Tibial artery (tissue), 4 donors: ENCODE data around the gene PRKCB.

Source experiments
- DNase-seq, 2 donors: peaks; one replicate each; pipeline ENCODE4 v3.0.0-alpha.2; 2019
- H3K27ac ChIP-seq, 2 donors: fragments of 200-600 bp; sonication (generic) in 1 of 2; 1 replicate in 1 of 2; 2 replicates in 1 of 2; pipeline ENCODE4 v1.5.1; 2018 to 2019; ENCODE audit warnings: mild to moderate bottlenecking in 1 of 2
- H3K27me3 ChIP-seq, 2 donors: fragments of 200-600 bp; sonication (generic) in 1 of 2; one replicate each; pipeline versions ENCODE4 v1.5.1 to v1.6.0; 2016 to 2019
- H3K36me3 ChIP-seq, 3 donors: fragments of 200-600 bp; sonication (generic) in 2 of 3; one replicate each; pipeline ENCODE4 v1.5.1; 2016 to 2019; ENCODE audit warnings: mild to moderate bottlenecking in 2 of 3
- H3K4me1 ChIP-seq, 4 donors: fragments of 200-600 bp; sonication (generic) in 2 of 4; 1 replicate in 3 of 4; 2 replicates in 1 of 4; pipeline ENCODE4 v1.5.1; 2016 to 2019
- H3K4me3 ChIP-seq, 2 donors: fragments of 200-600 bp; sonication (generic) in 1 of 2; 1 replicate in 1 of 2; 2 replicates in 1 of 2; pipeline ENCODE4 v1.5.1; 2018 to 2019; ENCODE audit warnings: mild to moderate bottlenecking in 2 of 2
- H3K9me3 ChIP-seq, 3 donors: fragments of 200-600 bp; sonication (generic) in 1 of 3; one replicate each; pipeline ENCODE4 v1.5.1; 2016 to 2019
- intact Hi-C: fragments of 100-400 bp; cut with DNase I; formaldehyde crosslinking; loops from one replicate; pipeline ENCODE4 v1.15.0; 2023; ENCODE audit warnings: low total_unique reads
- TF ChIP-seq, protein P1 (sequence below), 2 experiments: fragments of 200-600 bp in 1 of 2; fragments of 450-650 bp in 1 of 2; IDR thresholded peaks; one replicate each; pipeline ENCODE4 v1.5.1; 2017 to 2019; ENCODE audit warnings: antibody characterized with exemption in 2 of 2, mild to moderate bottlenecking in 1 of 2, moderate library complexity in 1 of 2

The PRKCB gene

DNA sequence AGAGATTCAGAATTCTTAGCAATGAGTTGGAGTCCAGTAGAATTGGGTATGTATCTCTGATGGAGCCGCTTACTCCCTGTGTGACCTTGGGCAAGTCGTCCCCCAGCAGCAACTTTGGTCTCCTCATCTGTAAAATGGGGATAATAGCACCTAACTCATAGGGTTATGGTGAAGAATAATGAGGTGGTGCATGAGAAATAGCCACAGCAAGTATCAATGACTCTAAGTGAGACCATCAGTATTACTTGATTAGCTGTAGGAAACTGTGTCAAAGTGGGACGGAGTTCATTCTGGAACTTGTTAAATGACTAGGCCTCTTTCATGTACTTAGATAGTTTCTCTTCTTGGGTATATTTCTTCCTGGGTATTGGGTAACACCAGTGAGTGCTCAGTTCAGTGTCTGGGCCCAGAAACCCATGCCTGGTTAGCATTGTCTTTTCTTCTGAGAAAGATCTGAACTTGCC, 6.4 kb downstream of the PRKCB start:
- Histone ChIP-seq H3K9me3 (no peaks in the 10 kb centered on the region), H3K27ac (no peak overlapping the region), H3K4me1 (peaks cover 0 to 6% (median 0%) of the 10 kb centered on the region in 4 donors), H3K36me3 (no peaks in the 10 kb centered on the region), H3K4me3 (no peak overlapping the region), H3K27me3 (peaks cover 0 to 6% of the 10 kb centered on the region in 2 donors)
- DNase-seq: no peak
- TF ChIP-seq, protein P1, sequence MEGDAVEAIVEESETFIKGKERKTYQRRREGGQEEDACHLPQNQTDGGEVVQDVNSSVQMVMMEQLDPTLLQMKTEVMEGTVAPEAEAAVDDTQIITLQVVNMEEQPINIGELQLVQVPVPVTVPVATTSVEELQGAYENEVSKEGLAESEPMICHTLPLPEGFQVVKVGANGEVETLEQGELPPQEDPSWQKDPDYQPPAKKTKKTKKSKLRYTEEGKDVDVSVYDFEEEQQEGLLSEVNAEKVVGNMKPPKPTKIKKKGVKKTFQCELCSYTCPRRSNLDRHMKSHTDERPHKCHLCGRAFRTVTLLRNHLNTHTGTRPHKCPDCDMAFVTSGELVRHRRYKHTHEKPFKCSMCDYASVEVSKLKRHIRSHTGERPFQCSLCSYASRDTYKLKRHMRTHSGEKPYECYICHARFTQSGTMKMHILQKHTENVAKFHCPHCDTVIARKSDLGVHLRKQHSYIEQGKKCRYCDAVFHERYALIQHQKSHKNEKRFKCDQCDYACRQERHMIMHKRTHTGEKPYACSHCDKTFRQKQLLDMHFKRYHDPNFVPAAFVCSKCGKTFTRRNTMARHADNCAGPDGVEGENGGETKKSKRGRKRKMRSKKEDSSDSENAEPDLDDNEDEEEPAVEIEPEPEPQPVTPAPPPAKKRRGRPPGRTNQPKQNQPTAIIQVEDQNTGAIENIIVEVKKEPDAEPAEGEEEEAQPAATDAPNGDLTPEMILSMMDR (IDR thresholded peaks at IDR 0.05): no peak
- intact Hi-C loops: no loop called here

GRCh38 chr16:23843143-23843542, 7.4 kb downstream of the PRKCB start:
- intact Hi-C loops: no loop called here
- H3K27ac ChIP-seq: no peak overlapping the region
- no peaks in the 10 kb centered on the region for H3K9me3 ChIP-seq
- H3K4me1 ChIP-seq: no peaks in the 10 kb centered on the region
- H3K27me3 ChIP-seq: no peaks in the 10 kb centered on the region
- no peak for DNase-seq
- no peak overlapping the region for H3K4me3 ChIP-seq
- TF ChIP-seq, protein P1 (IDR thresholded peaks at IDR 0.05): no peak
- no peaks in the 10 kb centered on the region for H3K36me3 ChIP-seq

- intact Hi-C loops: no loop called here
- H3K4me3 ChIP-seq: no peak overlapping the region
- no peaks in the 10 kb centered on the region for H3K4me1 ChIP-seq
- H3K9me3 ChIP-seq: peaks cover 0 to 3% (median 0%) of the 10 kb centered on the region in 3 donors
- DNase-seq: no peak
- no peaks in the 10 kb centered on the region for H3K36me3 ChIP-seq
- H3K27ac ChIP-seq: no peak overlapping the region
- H3K27me3 ChIP-seq: no peaks in the 10 kb centered on the region
- TF ChIP-seq, protein P1 (IDR thresholded peaks at IDR 0.05): no peak
Observed at GRCh38 chr16:23847251-23847650, 11.5 kb downstream of the PRKCB start.

DNA sequence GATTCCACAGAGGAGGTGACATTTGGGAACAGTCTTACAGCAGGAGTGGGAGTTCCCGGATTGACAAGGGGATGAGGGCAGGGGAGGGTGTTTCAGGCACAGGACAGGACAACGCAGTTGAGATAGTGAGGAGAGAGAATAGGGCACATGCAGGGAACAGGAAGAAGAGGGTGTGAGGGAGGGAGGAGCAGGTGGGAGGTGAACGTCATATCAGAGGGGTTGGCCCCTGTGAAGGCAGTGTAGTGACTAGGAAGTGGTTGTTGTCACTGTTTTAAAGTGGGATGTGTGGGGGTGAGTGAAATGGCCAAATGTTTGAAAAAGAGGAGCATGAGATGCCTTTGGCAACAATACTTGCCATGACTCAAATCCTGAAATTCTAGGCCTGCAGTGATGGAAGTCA, 12.2 kb downstream of the PRKCB start:
- Histone ChIP-seq H3K4me1 (no peaks in the 10 kb centered on the region), H3K27me3 (no peaks in the 10 kb centered on the region), H3K27ac (no peak overlapping the region), H3K9me3 (peaks cover 0 to 3% (median 0%) of the 10 kb centered on the region in 3 donors), H3K4me3 (no peak overlapping the region), H3K36me3 (no peaks in the 10 kb centered on the region)
- TF ChIP-seq, protein P1 (IDR thresholded peaks at IDR 0.05): no peak
- intact Hi-C loops: no loop called here
- DNase-seq: no peak

DNA sequence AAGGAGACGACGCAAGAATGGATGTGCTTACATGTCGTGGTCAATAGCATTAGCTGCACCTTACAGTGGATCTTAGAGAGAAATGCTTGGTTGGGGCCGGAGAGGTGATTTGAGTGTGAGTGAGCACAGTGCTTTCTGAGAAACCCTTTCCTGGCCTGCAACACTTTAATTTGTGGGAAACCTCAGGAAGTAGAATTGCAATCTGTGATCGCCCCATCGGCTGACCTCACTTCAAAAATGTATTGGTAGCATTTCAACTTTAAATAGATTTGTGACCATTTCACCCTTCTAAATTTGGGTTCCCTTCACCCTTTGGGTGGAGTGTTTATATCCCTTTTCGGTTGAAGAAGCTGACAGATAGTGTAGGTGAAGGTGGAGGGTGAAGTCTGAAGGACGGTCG, 13.2 kb downstream of the PRKCB start:
- no peaks in the 10 kb centered on the region for H3K4me1 ChIP-seq
- H3K36me3 ChIP-seq: no peaks in the 10 kb centered on the region
- intact Hi-C loops: no loop called here
- H3K27me3 ChIP-seq: no peaks in the 10 kb centered on the region
- no peak overlapping the region for H3K4me3 ChIP-seq
- no peak for DNase-seq
- TF ChIP-seq, protein P1 (IDR thresholded peaks at IDR 0.05): no peak
- H3K27ac ChIP-seq: no peak overlapping the region
- peaks cover 0 to 3% (median 0%) of the 10 kb centered on the region in 3 donors for H3K9me3 ChIP-seq
